ENCODE measurements around the gene SMURF2. TPM values are rescaled to one million over a fixed set of nuclear protein-coding genes. Genes with fewer than 3 reads are reported as not detected.

The SMURF2 gene
- total and polyA plus RNA-seq, 10 of the 15 experiments (the other 5 are each of a cell fraction or from before 2014, with no cell fraction given) = 2.8 to 13.4 (median 7.5) TPM

- TF ChIP-seq USF2 (IDR thresholded peaks at IDR 0.05; ENCODE audit: borderline replicate concordance, low read depth, low read length) (no peak), KDM1A (IDR thresholded peaks at IDR 0.05; ENCODE audit: borderline replicate concordance) (no peak), IKZF2 (IDR thresholded peaks at IDR 0.05) (no peak), GABPA (IDR thresholded peaks at IDR 0.05; ENCODE audit: low read depth) (no peak), POU2F2 (IDR thresholded peaks at IDR 0.05; ENCODE audit: borderline replicate concordance, low read depth, low read length) (peak; percentile 59; the same call in 1 of the 3 replicates), SUPT20H (IDR thresholded peaks at IDR 0.05; ENCODE audit: borderline replicate concordance, control insufficient read depth, low read depth, low read length) (no peak), NFIC (IDR thresholded peaks at IDR 0.05; ENCODE audit: low read depth, low read length) (no peak), BHLHE40 (IDR thresholded peaks at IDR 0.05; ENCODE audit: borderline replicate concordance in 1 of 2, low read depth in 2 of 2, low read length in 1 of 2) (peak in 1 of 2 experiments; percentile 79; a peak in 2 of 4 replicates), STAT1 (conservative IDR thresholded peaks at IDR 0.05) (0 out of 2 replicates have a peak, but pooled peaks have one; percentile 43), CHD1 (IDR thresholded peaks at IDR 0.05; ENCODE audit: low read depth, low read length) (no peak), RBBP5 (conservative IDR thresholded peaks at IDR 0.05) (no peak), RELA (IDR thresholded peaks at IDR 0.05; ENCODE audit: borderline replicate concordance, partially characterized antibody) (peak; percentile 53), BCLAF1 (IDR thresholded peaks at IDR 0.05) (0 out of 2 replicates have a peak, but pooled peaks have one; percentile 35), LARP7 (IDR thresholded peaks at IDR 0.05) (no peak; the same call in 1 of the 2 replicates), ZBED1 (IDR thresholded peaks at IDR 0.05; ENCODE audit: borderline replicate concordance) (no peak), ZNF592 (IDR thresholded peaks at IDR 0.05) (no peak), MEF2A (IDR thresholded peaks at IDR 0.05; ENCODE audit: insufficient read depth, low read depth, low read length) (0 out of 2 replicates have a peak, but pooled peaks have one; percentile 7), NFYB (IDR thresholded peaks at IDR 0.05; ENCODE audit: insufficient read depth, low read depth, low read length) (no peak), BCL11A (IDR thresholded peaks at IDR 0.05; ENCODE audit: low read depth, low read length) (no peak), E2F4 (IDR thresholded peaks at IDR 0.05; ENCODE audit: low read depth, low read length) (no peak)
Measured at GRCh38 chr17:64661976-64662773, at the start of gene SMURF2 (continued).
